GM18870 (cell line): ENCODE measurements around the gene LAIR2.
"Not testable (repeated sequence)": the region's sequence is repeated elsewhere in the genome, so short reads cannot be mapped to it uniquely, and the experiment has no call there.

Experiments
- ATAC-seq: cut with Tn5 transposase; IDR thresholded peaks from one replicate; pipeline ENCODE4 v1.9.1; 2021; ENCODE audit warnings: moderate library complexity; ENCODE audit not compliant: unreplicated experiment

The LAIR2 gene

DNA sequence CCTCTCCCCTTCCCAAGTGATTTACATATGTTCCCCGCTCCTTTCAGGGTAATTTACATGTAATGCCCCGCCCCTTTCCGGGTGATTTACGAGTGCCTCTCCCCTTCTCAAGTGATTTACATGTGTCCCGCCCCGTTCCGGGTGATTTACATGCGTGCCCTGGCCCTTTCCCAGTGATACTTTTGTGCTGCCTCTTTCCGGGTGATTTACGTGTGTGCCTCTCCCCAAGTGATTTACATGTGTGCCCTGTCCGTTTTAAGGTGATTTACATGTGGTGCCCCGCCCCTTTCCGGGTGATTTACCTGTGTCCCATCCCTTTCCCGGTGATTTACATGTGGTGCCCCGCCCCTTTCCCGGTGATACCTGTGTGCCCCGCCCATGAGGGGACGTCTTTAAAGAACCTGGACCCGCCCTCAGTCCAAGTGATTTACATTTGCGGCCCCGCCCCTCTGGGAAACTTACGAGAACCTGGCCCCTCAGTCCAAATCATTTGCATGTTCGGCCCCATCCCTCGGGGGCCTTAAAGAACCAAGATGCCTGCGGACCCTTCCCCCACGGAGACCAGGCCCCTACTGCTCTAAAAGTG is 38.5 kb upstream of the LAIR2 start:
- ATAC-seq = peak; percentile 63

DNA sequence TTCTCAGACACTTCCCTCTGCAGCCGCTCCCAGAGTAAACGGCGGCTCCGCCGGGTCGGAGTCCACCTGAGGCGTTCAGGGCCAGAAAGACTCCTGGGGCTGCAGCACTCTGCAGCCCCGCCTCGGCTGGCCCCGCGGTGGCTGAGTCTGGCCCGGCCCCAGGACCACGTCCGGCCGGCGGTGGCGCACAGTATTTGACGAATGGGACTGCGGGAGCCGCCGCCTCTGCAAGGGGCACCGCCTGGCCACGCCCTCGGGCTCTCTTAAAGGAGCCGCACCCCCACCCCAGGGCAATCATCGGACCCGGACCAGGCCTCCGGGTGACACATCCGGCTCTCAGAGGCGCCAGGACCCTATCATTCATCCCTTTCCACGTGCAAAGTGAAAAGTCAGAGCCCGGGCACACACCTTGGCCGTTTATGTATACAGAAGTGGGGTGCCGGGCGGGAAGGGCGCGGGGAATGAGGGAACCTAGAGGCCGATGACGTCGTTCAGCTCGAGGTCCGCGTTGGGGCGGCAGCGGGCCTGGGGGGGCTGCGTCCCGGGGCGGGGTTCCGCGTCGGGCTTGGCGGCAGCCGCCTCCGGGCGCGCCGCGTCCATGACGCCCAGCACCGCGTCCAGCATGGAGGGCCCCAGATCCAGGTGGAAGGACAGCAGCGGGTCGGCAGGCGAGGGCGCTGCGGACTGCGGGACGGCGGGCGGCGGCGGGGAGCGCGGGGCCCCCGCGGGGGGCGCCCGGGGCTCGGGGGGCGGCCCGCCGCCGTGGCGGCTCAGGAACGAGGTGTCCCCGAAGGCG is 37.8 kb upstream of the LAIR2 start:
- peak; percentile 25 for ATAC-seq

DNA sequence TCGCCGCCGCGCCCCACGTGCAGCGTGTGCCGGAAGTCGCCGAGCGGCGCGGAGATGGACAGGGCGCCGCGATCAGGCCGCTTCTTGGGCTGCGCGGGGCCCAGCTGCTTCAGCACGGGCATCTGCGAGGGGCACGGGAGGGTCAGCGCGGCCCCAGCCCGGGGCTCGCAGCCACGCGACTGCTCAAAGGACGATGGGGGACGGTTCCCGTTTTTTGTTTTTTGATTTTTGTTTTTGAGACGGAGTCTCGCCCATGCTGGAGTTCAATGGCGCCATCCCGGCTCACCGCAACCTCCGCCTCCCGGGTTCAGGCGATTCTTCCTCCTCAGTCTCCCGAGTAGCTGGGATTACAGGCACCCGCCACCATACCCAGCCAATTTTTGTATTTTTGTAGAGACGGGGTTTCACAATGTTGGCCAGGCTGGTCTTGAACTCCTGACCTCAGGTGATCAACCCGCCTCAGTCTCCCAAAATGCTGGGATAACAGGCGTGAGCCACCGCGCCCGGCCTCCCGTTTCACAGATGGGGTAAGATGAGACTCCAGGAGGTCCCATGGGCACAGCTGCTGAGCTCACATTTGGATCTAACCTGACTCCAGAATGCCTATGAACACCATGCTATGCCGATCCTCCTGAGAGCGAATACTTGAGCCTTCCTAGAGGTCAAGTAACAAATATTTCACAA is 37.1 kb upstream of the LAIR2 start:
- no peak for ATAC-seq

- ATAC-seq = not testable (repeated sequence)
These were observed 36.5 kb upstream of the LAIR2 start for GRCh38 chr19:54466110-54466480.

DNA sequence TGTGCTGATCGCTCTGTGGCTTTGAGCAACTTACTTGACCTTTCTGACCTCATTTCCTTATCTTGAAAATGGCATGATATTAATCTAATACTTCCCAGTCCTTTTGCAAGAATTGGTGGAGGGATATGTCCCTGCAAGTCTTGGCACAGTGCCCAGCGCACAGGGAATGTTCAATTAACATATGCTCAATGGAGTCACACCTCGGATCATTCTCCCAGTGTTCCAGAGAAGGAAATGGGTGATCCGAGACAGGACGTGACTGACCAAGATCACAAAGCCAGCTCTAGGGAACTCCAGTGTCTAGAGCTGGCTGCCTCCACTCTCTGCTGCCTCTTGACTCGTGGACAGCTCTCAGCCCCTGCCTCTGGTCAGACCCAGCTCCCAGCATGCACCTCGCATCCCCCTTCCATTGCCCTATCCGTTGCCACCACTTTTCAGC is 33.1 kb upstream of the LAIR2 start:
- ATAC-seq = no peak

- ATAC-seq = no peak
These were observed 32.2 kb upstream of the LAIR2 start for GRCh38 chr19:54470276-54470887.

GRCh38 chr19:54470991-54471782 is 31.4 kb upstream of the LAIR2 start:
- ATAC-seq = no peak

DNA sequence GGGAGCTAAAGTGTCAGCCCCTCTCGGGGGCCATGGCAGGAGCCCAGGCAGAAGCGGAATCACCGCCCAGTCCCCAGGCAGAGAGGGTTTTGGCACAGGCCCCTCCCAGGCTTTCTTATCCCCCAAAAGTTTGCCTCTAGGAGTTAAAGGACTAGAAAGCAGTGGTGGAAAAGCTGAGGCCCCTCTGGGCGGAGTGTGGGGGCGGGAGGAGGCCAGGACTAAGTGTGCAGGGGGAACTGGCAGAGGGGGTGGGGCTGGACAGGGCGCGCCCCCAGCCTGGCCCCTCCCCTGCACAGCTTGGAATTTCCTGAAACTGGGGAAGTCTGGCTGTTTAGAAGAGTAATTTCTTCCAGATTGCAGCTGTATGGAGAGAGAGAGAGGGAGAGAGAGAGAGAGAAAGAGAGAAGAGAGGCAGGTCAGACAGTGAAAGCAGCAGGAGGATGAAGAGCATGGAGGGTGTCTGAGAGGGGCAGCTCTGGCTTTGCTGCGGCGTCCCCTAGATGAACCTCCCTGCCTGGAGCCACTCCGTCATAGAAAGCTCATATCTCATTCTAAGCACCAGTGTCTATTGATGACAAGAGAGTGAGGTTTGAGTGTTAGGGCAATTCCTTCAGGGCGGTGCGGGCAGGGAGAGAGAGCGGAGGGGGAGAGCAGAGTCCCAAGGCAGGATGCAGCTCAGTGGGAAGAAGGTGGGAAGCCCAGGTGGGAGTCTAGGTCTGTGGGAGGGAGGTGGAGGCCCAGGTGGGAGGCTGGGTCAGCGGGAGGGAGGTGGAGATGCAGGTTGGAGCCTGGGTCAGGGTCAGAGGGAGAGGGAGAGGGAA is 29.4 kb upstream of the LAIR2 start, which contains the start of gene CDC42EP5:
CDC42EP5 (minus strand) TSS at position 226 of the 821 bp plus-strand sequence. CDS start 7,749 bp downstream, outside the sequence.
- no peak for ATAC-seq

DNA sequence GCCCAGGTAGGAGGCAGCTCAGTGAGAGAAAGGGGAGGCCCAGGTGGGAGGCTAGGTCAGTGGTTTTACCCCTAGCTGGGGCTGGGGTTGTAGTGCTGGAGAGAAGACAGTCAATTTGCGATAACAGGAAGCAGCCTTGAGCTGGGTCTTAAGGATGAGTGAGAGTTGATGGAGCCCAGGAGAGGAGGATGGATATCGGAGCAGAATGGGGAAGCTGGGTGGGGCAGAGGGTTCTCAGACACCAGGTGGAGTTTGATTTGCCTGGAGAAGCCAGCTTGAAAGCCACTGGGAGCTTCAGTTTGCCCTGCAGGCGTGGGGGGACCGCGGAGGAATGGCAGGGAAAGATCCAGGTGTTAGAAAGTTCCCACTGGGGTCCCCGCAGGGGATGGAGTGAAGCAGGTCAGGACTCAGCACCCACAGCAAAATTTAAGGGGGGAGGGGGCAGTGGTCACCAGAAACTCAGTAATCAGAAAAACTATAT is 28.7 kb upstream of the LAIR2 start:
- ATAC-seq = no peak

DNA sequence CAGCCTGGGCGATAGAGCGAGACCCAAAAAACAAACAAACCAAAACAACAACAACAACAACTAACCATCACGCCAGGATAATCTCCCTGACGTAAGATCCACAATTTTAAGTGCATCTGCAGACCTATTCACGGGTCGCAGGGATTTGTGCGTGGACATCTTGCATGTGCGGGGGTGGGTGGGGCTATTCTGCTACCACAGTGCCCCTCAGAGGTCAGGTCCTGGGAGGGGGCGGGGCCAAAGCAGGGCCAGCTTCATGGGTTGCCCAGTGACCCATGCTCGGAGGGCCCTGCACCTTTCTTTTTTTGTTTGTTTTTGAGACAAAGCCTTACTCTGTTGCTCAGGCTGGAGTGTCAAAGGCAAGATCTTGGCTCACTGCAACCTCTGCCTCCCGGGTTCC is 26.9 kb upstream of the LAIR2 start:
- no peak for ATAC-seq

GRCh38 chr19:54477650-54478049 is 25.0 kb upstream of the LAIR2 start:
- ATAC-seq = no peak

GRCh38 chr19:54478677-54479266 is 23.9 kb upstream of the LAIR2 start:
- no peak for ATAC-seq

DNA sequence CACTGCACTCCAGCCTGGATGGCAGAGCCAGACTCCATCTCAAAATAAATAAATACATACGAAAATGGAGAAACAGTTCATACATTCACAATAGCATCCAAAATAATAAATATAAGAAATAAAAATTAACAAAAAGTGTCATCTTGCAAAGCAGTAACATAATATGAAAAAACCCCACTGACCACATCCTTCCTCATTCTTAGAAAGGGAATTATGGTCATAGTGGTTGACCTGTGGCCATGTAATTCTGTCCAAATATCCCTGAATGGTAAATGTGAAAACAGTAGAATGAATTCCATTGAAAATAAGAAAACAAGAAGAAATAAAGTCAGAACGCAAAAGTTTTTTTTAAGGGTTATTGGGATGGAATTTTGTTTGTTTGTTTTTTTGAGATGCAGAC is 22.6 kb upstream of the LAIR2 start:
- no peak for ATAC-seq

GRCh38 chr19:54481326-54481930 is 21.2 kb upstream of the LAIR2 start:
- no peak for ATAC-seq

- ATAC-seq = no peak
These were observed 19.7 kb upstream of the LAIR2 start for GRCh38 chr19:54482889-54483288.

GRCh38 chr19:54484451-54484850 is 18.2 kb upstream of the LAIR2 start:
- no peak for ATAC-seq

DNA sequence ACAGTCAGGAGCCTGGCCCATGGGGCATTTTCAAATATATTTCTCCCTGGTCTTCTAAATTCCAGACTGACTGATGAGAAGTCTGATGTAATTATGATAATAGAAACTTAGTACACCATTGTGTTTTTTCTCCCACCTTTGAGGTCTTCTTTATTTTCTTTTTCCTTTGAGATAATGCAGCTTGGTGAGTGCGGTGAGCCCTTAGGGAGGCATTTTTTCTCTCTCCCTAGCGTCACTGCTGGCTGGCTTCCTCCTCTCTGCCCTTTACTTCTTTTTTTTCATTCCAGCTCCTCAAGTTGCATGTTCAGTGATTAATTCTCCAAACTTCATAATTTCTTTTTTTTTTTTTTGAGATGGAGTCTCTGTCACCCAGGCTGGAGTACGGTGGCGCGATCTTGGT is 16.8 kb upstream of the LAIR2 start:
- ATAC-seq = no peak

DNA sequence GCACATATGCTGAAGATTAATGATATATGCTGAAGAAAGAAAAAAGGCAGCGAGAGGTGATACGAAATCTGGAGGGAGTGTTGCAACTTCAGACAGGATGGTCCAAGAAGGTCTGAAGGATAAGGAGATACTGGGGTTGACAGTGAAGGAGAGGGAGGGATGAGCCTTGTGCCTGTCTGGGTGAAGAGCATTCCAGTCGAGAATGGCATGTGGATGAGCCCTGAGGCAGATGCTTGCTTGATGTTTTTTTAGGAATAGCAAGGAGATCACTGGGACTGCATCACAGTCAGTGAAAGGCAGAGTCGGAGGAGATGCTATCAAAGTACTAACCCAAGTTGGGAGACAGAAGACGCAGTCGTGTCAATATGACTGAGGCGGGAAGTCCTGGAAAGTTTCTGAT is 13.3 kb upstream of the LAIR2 start:
- ATAC-seq = no peak

- no peak for ATAC-seq
These were observed 12.9 kb upstream of the LAIR2 start for GRCh38 chr19:54489766-54490165.
